ENCODE data around the gene SUV39H1. TPM values are rescaled to one million over a fixed set of nuclear protein-coding genes. Genes with fewer than 3 reads are reported as not detected.

SUV39H1 gene
- total and polyA plus RNA-seq, 2 donors (not counting 1 experiment from before 2014, with no cell fraction given): 6.7 to 9.5 TPM

DNA sequence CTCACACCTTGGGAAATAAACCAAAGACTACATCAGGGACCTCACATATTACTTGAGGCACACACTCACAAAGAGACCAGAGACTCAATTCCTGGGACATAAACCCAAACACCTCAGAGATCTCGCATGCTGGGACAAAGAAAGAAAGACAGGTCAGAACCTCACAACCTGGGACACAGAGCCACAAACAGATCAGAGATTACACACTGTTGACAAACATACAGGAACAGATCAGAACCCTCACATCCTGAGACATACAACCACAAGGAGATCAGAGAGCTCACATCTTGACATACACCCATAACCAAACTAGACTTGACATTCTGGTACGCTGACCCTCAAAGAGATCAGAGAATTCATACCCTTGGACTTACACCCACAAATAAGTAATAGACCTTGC, 17.3 kb downstream of the SUV39H1 start:
- Histone ChIP-seq H3K79me2 (ENCODE audit: control insufficient read depth, insufficient read depth, low read length) (peaks cover 1% of the 10 kb centered on the region), H4K20me1 (ENCODE audit: control insufficient read depth, insufficient read depth, low read length, poor library complexity, severe bottlenecking) (no peaks in the 10 kb centered on the region), H3K27me3 (replicated peaks in 1 of 4; ENCODE audit: control extremely low read depth in 1 of 4, control insufficient read depth in 3 of 4, insufficient read depth in 4 of 4, low read length in 3 of 4) (no peaks in the 10 kb centered on the region), H3K27ac (ENCODE audit: low read length in 2 of 2) (no peak overlapping the region), H3K4me3 (ENCODE audit: control extremely low read depth in 1 of 5, extremely low read depth in 1 of 5, insufficient read depth in 1 of 5, low read depth in 2 of 5, low read length in 4 of 5) (no peak overlapping the region), H3K9ac (ENCODE audit: low read length) (no peak overlapping the region), H3K4me1 (ENCODE audit: control insufficient read depth in 2 of 2, insufficient read depth in 2 of 2, low read length in 2 of 2) (no peaks in the 10 kb centered on the region), H2AFZ (ENCODE audit: insufficient read depth, low read depth, low read length, poor library complexity, severe bottlenecking) (no peak overlapping the region), H3K4me2 (replicated peaks; ENCODE audit: low read depth, low read length, poor library complexity, severe bottlenecking) (no peak overlapping the region), H3K9me3 (ENCODE audit: control extremely low read depth in 1 of 3, control insufficient read depth in 2 of 3, insufficient read depth in 1 of 3, low read length in 2 of 3) (no peaks in the 10 kb centered on the region), H3K36me3 (replicated peaks in 1 of 2; ENCODE audit: control extremely low read depth in 1 of 2, control insufficient read depth in 1 of 2, extremely low read depth in 1 of 2, insufficient read depth in 2 of 2, low read length in 1 of 2) (no peaks in the 10 kb centered on the region)
- Mint-ChIP-seq H3K27me3 (no peaks in the 10 kb centered on the region), H3K27ac (no peak overlapping the region), H3K4me3 (no peak overlapping the region), H3K9me3 (ENCODE audit: insufficient read depth) (no peaks in the 10 kb centered on the region), H3K4me1 (peaks cover 8% of the 10 kb centered on the region)
- WGBS (ENCODE audit: insufficient coverage): no CpG with 5 or more reads among the region's 2 CpGs
- CTCF ChIA-PET: no interaction called here
- POLR2A ChIA-PET: no interaction called here
- no peak for TF ChIP-seq EZH2 (IDR thresholded peaks at IDR 0.05; ENCODE audit: borderline replicate concordance, insufficient read depth, low read depth, low read length, poor library complexity, severe bottlenecking)
- TF ChIP-seq, protein P1, sequence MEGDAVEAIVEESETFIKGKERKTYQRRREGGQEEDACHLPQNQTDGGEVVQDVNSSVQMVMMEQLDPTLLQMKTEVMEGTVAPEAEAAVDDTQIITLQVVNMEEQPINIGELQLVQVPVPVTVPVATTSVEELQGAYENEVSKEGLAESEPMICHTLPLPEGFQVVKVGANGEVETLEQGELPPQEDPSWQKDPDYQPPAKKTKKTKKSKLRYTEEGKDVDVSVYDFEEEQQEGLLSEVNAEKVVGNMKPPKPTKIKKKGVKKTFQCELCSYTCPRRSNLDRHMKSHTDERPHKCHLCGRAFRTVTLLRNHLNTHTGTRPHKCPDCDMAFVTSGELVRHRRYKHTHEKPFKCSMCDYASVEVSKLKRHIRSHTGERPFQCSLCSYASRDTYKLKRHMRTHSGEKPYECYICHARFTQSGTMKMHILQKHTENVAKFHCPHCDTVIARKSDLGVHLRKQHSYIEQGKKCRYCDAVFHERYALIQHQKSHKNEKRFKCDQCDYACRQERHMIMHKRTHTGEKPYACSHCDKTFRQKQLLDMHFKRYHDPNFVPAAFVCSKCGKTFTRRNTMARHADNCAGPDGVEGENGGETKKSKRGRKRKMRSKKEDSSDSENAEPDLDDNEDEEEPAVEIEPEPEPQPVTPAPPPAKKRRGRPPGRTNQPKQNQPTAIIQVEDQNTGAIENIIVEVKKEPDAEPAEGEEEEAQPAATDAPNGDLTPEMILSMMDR (IDR thresholded peaks at IDR 0.05): no peak
- ATAC-seq (ENCODE audit: low read depth) (no peak), DNase-seq (no peak)
- intact Hi-C loops (cut with micrococcal nuclease): no loop called here

DNA sequence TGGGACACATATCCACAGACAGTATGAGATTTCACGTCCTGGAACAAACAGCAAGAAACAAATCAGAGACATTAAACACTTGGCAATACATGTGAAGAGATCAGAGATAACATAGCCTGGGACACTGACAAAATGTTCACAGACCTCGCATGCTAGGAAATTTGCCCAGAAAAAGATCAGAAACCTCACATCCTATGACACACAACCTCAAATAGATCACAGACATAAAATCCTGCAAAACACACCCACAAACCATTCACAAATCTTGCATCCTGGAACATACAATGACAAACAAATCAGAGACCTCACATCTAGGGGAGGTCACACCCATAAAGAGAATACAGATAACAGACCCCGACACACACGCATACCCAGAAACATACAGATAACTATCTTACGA, 18.0 kb downstream of the SUV39H1 start:
- H3K27me3 Mint-ChIP-seq: no peaks in the 10 kb centered on the region
- Histone ChIP-seq H3K4me1 (ENCODE audit: control insufficient read depth in 2 of 2, insufficient read depth in 2 of 2, low read length in 2 of 2) (no peaks in the 10 kb centered on the region), H2AFZ (ENCODE audit: insufficient read depth, low read depth, low read length, poor library complexity, severe bottlenecking) (no peak overlapping the region), H3K79me2 (ENCODE audit: control insufficient read depth, insufficient read depth, low read length) (peaks cover 4% of the 10 kb centered on the region), H3K4me3 (ENCODE audit: control extremely low read depth in 1 of 5, extremely low read depth in 1 of 5, insufficient read depth in 1 of 5, low read depth in 2 of 5, low read length in 4 of 5) (no peak overlapping the region), H3K27ac (ENCODE audit: low read length in 2 of 2) (no peak overlapping the region), H3K4me2 (replicated peaks; ENCODE audit: low read depth, low read length, poor library complexity, severe bottlenecking) (no peak overlapping the region), H3K27me3 (replicated peaks in 1 of 4; ENCODE audit: control extremely low read depth in 1 of 4, control insufficient read depth in 3 of 4, insufficient read depth in 4 of 4, low read length in 3 of 4) (no peaks in the 10 kb centered on the region), H3K36me3 (replicated peaks in 1 of 2; ENCODE audit: control extremely low read depth in 1 of 2, control insufficient read depth in 1 of 2, extremely low read depth in 1 of 2, insufficient read depth in 2 of 2, low read length in 1 of 2) (no peaks in the 10 kb centered on the region), H4K20me1 (ENCODE audit: control insufficient read depth, insufficient read depth, low read length, poor library complexity, severe bottlenecking) (no peaks in the 10 kb centered on the region), H3K9me3 (ENCODE audit: control extremely low read depth in 1 of 3, control insufficient read depth in 2 of 3, insufficient read depth in 1 of 3, low read length in 2 of 3) (no peaks in the 10 kb centered on the region), H3K9ac (ENCODE audit: low read length) (no peak overlapping the region)
- peaks cover 7% of the 10 kb centered on the region for H3K4me1 Mint-ChIP-seq
- DNase-seq (no peak), ATAC-seq (ENCODE audit: low read depth) (no peak)
- 94% methylated on average over 3 of the region's 5 CpGs for WGBS (ENCODE audit: insufficient coverage)
- no peak overlapping the region for H3K27ac Mint-ChIP-seq
- ChIA-PET POLR2A (no interaction called here), CTCF (no interaction called here)
- no peak overlapping the region for H3K4me3 Mint-ChIP-seq
- H3K9me3 Mint-ChIP-seq (ENCODE audit: insufficient read depth): no peaks in the 10 kb centered on the region
- intact Hi-C loops (cut with micrococcal nuclease): no loop called here
- TF ChIP-seq, protein P1 (IDR thresholded peaks at IDR 0.05): no peak
- TF ChIP-seq EZH2 (IDR thresholded peaks at IDR 0.05; ENCODE audit: borderline replicate concordance, insufficient read depth, low read depth, low read length, poor library complexity, severe bottlenecking): no peak
